D721Med (cell line): ENCODE data around the gene AGRN.

Source experiments
- DNase-seq: peaks from one replicate; pipeline ENCODE4 v3.0.0; 2011; ENCODE audit warnings: low spot score; ENCODE audit not compliant: insufficient read length
- FAIRE-seq: peaks from 2 replicates; lab custom pipeline; 2011; peaks lifted over from hg19 to GRCh38; lab: Jason Lieb, UNC
- CTCF ChIP-seq: IDR thresholded peaks from 2 replicates; pipeline ENCODE4 v1.5.1; 2012; ENCODE audit warnings: mild to moderate bottlenecking, control low read depth; ENCODE audit not compliant: insufficient read depth; ENCODE audit errors: missing control alignments

Gene AGRN

GRCh38 chr1:1051127-1051810 is 31.3 kb downstream of the AGRN start:
- no peak for FAIRE-seq
- no peak for TF ChIP-seq CTCF
- DNase-seq: no peak

- no peak for TF ChIP-seq CTCF
- no peak for FAIRE-seq
- no peak for DNase-seq
Observed at GRCh38 chr1:1052003-1052840, 32.3 kb downstream of the AGRN start.

GRCh38 chr1:1053022-1053421 is 33.1 kb downstream of the AGRN start:
- TF ChIP-seq CTCF: no peak
- DNase-seq (no peak), FAIRE-seq (no peak)

GRCh38 chr1:1053682-1054081 is 33.8 kb downstream of the AGRN start:
- FAIRE-seq: no peak
- no peak for TF ChIP-seq CTCF

GRCh38 chr1:1054099-1054700 is 34.3 kb downstream of the AGRN start:
- no peak for TF ChIP-seq CTCF
- DNase-seq (no peak), FAIRE-seq (no peak)

More at GRCh38 chr1:1053682-1054081, 33.8 kb downstream of the AGRN start:
- no peak for DNase-seq

GRCh38 chr1:1054971-1055370 is 35.1 kb downstream of the AGRN start:
- DNase-seq: no peak
- FAIRE-seq: no peak
- TF ChIP-seq CTCF: no peak
